Stimulated activated CD8-positive, alpha-beta memory T cell treated with anti-CD3 and anti-CD28 coated beads, Interleukin-12 subunit alpha, Interleukin-12 subunit beta, amount 100 ng/mL, for 24 hours (primary cell): ENCODE data around the gene SCRN2.

Experiments
- DNase-seq: peaks from one replicate; pipeline ENCODE4 v3.0.0-alpha.2; 2020; ENCODE audit errors: extremely low read depth

SCRN2 gene

GRCh38 chr17:47804461-47804860 lies 36.6 kb downstream of the SCRN2 start:
- no peak for DNase-seq

GRCh38 chr17:47803751-47804150 lies 37.3 kb downstream of the SCRN2 start:
- no peak for DNase-seq

- DNase-seq = no peak
These were observed 37.9 kb downstream of the SCRN2 start for GRCh38 chr17:47803201-47803600.

GRCh38 chr17:47802341-47803022 lies 38.6 kb downstream of the SCRN2 start:
- peak; percentile 14 for DNase-seq

GRCh38 chr17:47801906-47802305 lies 39.2 kb downstream of the SCRN2 start:
- no peak for DNase-seq

- DNase-seq = no peak
These were observed 39.8 kb downstream of the SCRN2 start for GRCh38 chr17:47801176-47801765.

- DNase-seq = no peak
These were observed 40.4 kb downstream of the SCRN2 start for GRCh38 chr17:47800686-47801085.

- DNase-seq = no peak
These were observed 43.3 kb downstream of the SCRN2 start for GRCh38 chr17:47797797-47798196.

- DNase-seq = no peak
These were observed 48.1 kb downstream of the SCRN2 start for GRCh38 chr17:47792979-47793378.

- DNase-seq = no peak
These were observed 48.6 kb downstream of the SCRN2 start for GRCh38 chr17:47792457-47792856.

GRCh38 chr17:47791025-47791424 lies 50.0 kb downstream of the SCRN2 start:
- no peak for DNase-seq

GRCh38 chr17:47789611-47790561 lies 51.2 kb downstream of the SCRN2 start:
- no peak for DNase-seq
